ENCODE results near the gene PHLDB1.

DNA sequence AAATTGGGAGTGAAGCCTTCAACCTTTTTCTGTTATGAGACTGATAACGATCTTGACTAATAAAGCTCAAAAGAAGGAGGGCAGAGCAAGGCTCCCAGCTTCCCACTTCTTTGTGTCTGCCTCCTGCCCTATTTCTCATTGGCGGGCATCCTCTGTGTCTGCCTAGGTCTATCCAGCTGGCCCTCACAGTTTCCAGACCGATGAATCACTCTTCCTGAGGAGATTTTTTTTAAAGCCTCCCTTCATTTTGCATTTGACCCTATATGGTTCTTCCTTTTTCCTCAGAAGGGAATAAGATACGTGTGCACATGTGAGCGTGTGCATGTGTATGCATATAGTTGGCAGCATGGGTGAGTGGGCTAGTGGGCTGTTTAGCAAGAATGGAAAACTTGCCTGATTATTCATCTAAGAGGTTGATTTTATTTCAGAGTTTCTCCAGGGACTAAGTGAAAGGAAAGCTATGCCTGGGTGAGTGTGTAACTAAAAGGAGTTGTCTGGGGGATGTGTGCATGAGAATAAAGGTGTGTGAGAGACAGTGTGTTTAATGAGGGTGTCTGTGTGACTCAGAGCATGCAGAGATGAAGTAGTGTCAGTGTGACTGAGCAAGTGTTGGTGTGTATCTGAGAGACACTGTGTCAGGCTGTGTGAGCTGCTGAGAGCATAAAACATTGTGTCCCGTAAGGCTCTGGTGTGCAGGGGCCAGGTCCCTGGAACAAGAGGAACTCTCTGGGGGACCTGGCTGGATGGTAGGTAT lies 12.2 kb downstream of the PHLDB1 start:
- TF ChIP-seq POLR2AphosphoS5 (IDR thresholded peaks at IDR 0.05; ENCODE audit: low read depth, low read length) (no peak), SPI1 (IDR thresholded peaks at IDR 0.05; ENCODE audit: low read depth, low read length) (no peak), TAF1 (IDR thresholded peaks at IDR 0.05; ENCODE audit: low read depth, low read length) (no peak), POLR2A (IDR thresholded peaks at IDR 0.05; ENCODE audit: low read depth, low read length) (no peak), PAX5 (IDR thresholded peaks at IDR 0.05; ENCODE audit: insufficient read depth, low read length, severe bottlenecking) (no peak), POU2F2 (IDR thresholded peaks at IDR 0.05; ENCODE audit: low read depth, low read length) (no peak)

Measured in GM12891 (cell line).